DND-41 (cell line): ENCODE results near the gene SLC41A1.

Experiments
- EZH2 ChIP-seq: IDR thresholded peaks from 3 replicates; pipeline ENCODE4 v1.6.1; 2012; ENCODE audit warnings: borderline replicate concordance, low read depth, mild to moderate bottlenecking, moderate library complexity, low read length, inconsistent platforms; ENCODE audit not compliant: severe bottlenecking
- TF ChIP-seq, protein P1 (sequence below): IDR thresholded peaks from 2 replicates; pipeline ENCODE4 v1.5.1; 2012; ENCODE audit warnings: borderline replicate concordance, low read length, moderate library complexity, mild to moderate bottlenecking; ENCODE audit not compliant: poor library complexity, severe bottlenecking; ENCODE audit errors: extremely low read depth

DNA sequence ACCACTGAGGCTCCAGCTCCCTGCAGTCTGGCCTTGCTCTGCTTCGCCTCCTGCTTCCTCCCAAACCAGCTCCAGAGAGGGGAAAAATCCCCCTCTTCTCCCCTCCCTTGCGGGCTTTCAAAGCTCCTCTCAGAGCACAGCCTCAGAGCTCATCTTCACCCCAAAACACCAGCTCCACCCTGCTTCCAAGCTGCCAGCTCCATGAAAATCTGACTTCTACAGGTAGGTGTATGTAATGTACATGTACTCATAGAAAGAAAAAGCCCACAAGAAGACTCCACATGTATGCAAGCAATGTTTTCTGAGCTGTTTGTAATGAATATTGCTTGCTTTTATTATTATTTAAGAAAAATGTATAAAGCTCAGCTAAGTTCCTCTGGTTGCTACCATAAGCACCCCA, 8.4 kb downstream of the SLC41A1 start:
- TF ChIP-seq, protein P1, sequence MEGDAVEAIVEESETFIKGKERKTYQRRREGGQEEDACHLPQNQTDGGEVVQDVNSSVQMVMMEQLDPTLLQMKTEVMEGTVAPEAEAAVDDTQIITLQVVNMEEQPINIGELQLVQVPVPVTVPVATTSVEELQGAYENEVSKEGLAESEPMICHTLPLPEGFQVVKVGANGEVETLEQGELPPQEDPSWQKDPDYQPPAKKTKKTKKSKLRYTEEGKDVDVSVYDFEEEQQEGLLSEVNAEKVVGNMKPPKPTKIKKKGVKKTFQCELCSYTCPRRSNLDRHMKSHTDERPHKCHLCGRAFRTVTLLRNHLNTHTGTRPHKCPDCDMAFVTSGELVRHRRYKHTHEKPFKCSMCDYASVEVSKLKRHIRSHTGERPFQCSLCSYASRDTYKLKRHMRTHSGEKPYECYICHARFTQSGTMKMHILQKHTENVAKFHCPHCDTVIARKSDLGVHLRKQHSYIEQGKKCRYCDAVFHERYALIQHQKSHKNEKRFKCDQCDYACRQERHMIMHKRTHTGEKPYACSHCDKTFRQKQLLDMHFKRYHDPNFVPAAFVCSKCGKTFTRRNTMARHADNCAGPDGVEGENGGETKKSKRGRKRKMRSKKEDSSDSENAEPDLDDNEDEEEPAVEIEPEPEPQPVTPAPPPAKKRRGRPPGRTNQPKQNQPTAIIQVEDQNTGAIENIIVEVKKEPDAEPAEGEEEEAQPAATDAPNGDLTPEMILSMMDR: no peak
- no peak for TF ChIP-seq EZH2
